PC-3 (cell line): Measurements from ENCODE around the gene SPG7.

ENCODE experiments used
- EZH2 ChIP-seq: fragments of 300-600 bp; sonication (generic); IDR thresholded peaks from one replicate; pipeline ENCODE4 v1.6.1; 2017; ENCODE audit warnings: antibody characterized with exemption, mild to moderate bottlenecking, low read length; ENCODE audit not compliant: unreplicated experiment
- EZH2phosphoT487 ChIP-seq: fragments of 300-600 bp; sonication (generic); IDR thresholded peaks from 2 replicates; pipeline ENCODE4 v1.6.1; 2018; ENCODE audit warnings: mild to moderate bottlenecking, antibody characterized with exemption, low read length, borderline replicate concordance
- TF ChIP-seq, protein P1 (sequence below): fragments of 300-600 bp; sonication (generic); conservative IDR thresholded peaks from 2 replicates; pipeline ENCODE4 v1.5.1; 2017; ENCODE audit warnings: antibody characterized with exemption, low read depth, mild to moderate bottlenecking, low read length

GRCh38 chr16:89473136-89473712 lies 35.0 kb upstream of the SPG7 start:
- TF ChIP-seq EZH2phosphoT487 (no peak), EZH2 (no peak)
- TF ChIP-seq, protein P1, sequence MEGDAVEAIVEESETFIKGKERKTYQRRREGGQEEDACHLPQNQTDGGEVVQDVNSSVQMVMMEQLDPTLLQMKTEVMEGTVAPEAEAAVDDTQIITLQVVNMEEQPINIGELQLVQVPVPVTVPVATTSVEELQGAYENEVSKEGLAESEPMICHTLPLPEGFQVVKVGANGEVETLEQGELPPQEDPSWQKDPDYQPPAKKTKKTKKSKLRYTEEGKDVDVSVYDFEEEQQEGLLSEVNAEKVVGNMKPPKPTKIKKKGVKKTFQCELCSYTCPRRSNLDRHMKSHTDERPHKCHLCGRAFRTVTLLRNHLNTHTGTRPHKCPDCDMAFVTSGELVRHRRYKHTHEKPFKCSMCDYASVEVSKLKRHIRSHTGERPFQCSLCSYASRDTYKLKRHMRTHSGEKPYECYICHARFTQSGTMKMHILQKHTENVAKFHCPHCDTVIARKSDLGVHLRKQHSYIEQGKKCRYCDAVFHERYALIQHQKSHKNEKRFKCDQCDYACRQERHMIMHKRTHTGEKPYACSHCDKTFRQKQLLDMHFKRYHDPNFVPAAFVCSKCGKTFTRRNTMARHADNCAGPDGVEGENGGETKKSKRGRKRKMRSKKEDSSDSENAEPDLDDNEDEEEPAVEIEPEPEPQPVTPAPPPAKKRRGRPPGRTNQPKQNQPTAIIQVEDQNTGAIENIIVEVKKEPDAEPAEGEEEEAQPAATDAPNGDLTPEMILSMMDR, result no peak
